ENCODE results near the gene BLM.
"Not testable (repeated sequence)": the region's sequence is repeated elsewhere in the genome, so short reads cannot be mapped to it uniquely, and the experiment has no call there.

Gene BLM

GRCh38 chr15:90683876-90684275 is 33.3 kb upstream of the BLM start:
- POLR2A ChIA-PET: no interaction called here
- CTCF ChIA-PET: interaction anchor here (1.6 kb wide), 1 partner anchor 250 kb away, joined by 4 read pairs; no protein-coding TSS in a partner anchor
- no peak for DNase-seq (ENCODE audit: extremely low spot score)
- no peak for TF ChIP-seq CTCF (IDR thresholded peaks at IDR 0.05; ENCODE audit: control extremely low read depth, extremely low read depth, low read depth, missing control alignments)

GRCh38 chr15:90684281-90684680 is 32.9 kb upstream of the BLM start:
- CTCF ChIA-PET: interaction anchor here (0.6 to 1.6 kb wide), 2 partner anchors 36 to 250 kb away, joined by 3 to 4 read pairs; no protein-coding TSS in a partner anchor
- TF ChIP-seq CTCF (IDR thresholded peaks at IDR 0.05; ENCODE audit: control extremely low read depth, extremely low read depth, low read depth, missing control alignments): no peak
- no peak for DNase-seq (ENCODE audit: extremely low spot score)
- POLR2A ChIA-PET: no interaction called here

DNA sequence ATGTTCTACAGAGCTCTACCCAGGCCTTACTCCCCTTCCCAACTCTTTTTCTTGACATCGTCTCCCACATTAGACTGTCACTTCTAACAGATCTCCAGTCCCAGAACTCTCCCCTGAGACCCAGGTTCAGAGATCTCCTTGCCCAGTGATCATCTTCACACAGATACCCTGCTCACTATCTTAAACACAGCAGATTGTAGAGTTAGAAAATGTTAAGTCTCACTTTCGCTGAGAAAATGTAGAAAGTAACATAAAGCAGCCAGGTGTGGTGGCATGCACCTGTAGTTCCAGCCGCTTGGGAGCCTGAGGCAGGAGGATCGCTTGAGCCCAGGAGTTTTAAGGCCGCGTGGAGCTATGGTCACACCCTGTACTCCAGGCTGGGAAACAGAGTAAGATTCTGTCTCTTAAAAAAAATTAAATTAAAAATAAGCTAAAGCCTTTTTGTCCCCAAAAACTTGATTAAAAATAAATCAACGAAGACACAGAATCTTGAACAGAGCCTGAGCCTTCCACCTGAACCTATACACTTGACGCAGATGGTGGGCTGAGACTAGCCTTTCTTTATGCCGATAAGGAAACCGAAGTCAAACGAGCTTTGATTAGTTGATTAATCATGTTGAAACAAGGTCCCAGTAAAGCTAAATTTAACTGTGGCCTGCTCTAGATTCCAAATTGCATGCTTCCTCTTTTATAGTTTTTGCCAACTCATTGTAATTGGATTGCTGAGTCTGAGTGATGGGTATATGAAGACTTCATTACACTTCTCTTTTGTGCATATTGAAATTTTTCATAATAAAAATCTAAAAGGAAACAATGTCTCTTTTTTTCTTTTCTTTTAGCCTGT is 31.3 kb upstream of the BLM start:
- TF ChIP-seq CTCF (IDR thresholded peaks at IDR 0.05; ENCODE audit: control extremely low read depth, extremely low read depth, low read depth, missing control alignments): no peak
- DNase-seq (ENCODE audit: extremely low spot score): no peak
- ChIA-PET POLR2A (no interaction called here), CTCF (interaction anchor here (1.0 to 1.7 kb wide), 5 partner anchors 13 to 248 kb away, joined by 3 to 5 read pairs (median 4); no protein-coding TSS in a partner anchor)

DNA sequence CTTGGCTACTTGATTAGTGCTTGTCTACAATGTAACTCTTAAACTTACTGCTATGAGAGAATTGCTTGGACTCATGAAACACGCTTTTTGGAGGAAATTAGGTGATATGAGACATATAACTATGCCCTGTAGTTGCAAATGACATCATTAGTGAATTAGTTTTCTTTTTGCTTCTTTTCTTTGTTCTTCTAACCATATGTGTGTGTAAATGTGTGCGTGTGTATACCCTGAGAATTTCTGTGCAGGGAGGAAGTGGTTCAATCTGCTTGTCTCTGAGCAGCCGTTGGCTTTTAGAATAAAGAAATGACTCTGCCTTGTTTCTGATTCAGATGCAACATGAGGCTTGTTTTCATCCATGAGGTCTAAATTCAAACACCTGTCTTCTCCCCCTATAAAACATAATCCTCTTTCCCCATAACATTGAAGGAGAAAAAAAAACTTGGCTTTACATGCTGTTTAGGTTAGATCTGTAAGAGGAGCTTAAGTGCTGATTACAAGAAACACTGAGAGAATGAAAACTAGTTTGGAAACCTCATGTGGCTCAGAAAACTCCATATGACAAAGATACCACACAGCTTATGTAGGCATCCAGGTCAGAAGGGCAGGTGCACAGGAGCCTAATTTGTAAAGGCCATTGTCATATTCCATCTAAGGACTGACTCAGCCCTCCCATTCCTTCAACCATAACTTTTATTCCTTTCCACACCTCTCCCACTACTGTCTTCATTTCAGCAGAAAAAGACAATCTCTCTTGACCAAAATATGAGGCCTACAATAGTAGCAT is 30.5 kb upstream of the BLM start:
- no peak for TF ChIP-seq CTCF (IDR thresholded peaks at IDR 0.05; ENCODE audit: control extremely low read depth, extremely low read depth, low read depth, missing control alignments)
- peak; percentile 57 for DNase-seq (ENCODE audit: extremely low spot score)
- CTCF ChIA-PET: interaction anchor here (0.8 to 1.7 kb wide), 4 partner anchors 11 to 200 kb away, joined by 3 to 4 read pairs (median 3); no protein-coding TSS in a partner anchor
- POLR2A ChIA-PET: no interaction called here

DNA sequence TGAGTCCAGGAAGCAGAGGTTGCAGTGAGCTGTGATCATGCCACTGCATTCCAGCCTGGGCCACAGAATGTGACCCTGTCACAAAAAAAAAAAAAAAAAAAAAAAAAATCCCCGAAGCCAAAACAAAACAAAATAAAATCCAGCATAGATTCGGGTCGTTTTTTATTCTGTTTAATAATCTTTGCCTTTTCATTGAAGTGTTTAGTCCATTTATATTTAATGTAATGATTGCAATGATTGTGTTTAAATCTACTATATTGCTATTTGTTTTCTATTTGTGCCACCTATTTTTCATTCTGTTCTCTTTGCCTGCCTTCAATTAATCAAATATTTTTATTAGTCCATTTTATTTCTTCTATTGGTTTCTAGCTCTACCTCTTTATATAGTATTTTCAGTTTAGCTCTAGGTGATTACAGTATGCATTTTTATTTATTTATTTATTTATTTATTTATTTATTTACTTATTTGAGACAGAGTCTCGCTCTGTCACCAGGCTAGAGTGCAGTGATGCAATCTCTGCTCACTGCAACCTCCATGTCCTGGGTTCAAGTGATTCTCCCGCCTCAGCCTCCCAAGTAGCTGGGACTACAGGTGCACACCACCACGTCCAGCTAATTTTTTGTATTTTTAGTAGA is 27.7 kb upstream of the BLM start:
- DNase-seq (ENCODE audit: extremely low spot score); CTCF ChIA-PET; POLR2A ChIA-PET: not testable (repeated sequence)

- CTCF ChIA-PET: no interaction called here
- DNase-seq (ENCODE audit: extremely low spot score): no peak
- TF ChIP-seq CTCF (IDR thresholded peaks at IDR 0.05; ENCODE audit: control extremely low read depth, extremely low read depth, low read depth, missing control alignments): no peak
- POLR2A ChIA-PET: no interaction called here
These were observed 26.6 kb upstream of the BLM start for GRCh38 chr15:90690585-90690984.
